Ramos (cell line): Measurements from ENCODE around the gene CHPF.

Experiments used
- in situ Hi-C: fragments of 300-500 bp; cut with MboI; formaldehyde crosslinking; loops from one replicate; pipeline ENCODE4 v1.14.3; 2022; ENCODE audit warnings: low sequenced_read_pairs; ENCODE audit not compliant: unreplicated experiment

CHPF gene

GRCh38 chr2:219569635-219570034 is 26.0 kb upstream of the CHPF start:
- in situ Hi-C loops, result no loop called here

- in situ Hi-C loops, result no loop called here
Measured at GRCh38 chr2:219569041-219569440, 25.4 kb upstream of the CHPF start.

GRCh38 chr2:219567791-219568361 is 24.3 kb upstream of the CHPF start:
- in situ Hi-C loops, result no loop called here

GRCh38 chr2:219567131-219567530 is 23.5 kb upstream of the CHPF start:
- in situ Hi-C loops, result no loop called here

GRCh38 chr2:219566640-219567039 is 23.0 kb upstream of the CHPF start:
- in situ Hi-C loops, result no loop called here

- in situ Hi-C loops, result no loop called here
Measured at GRCh38 chr2:219565130-219566080, 21.8 kb upstream of the CHPF start.

- in situ Hi-C loops, result no loop called here
Measured at GRCh38 chr2:219563271-219563928, 19.8 kb upstream of the CHPF start.

- in situ Hi-C loops, result no loop called here
Measured at GRCh38 chr2:219562049-219563020, 18.7 kb upstream of the CHPF start.

GRCh38 chr2:219561179-219562048 is 17.8 kb upstream of the CHPF start:
- in situ Hi-C loops, result no loop called here

- in situ Hi-C loops, result no loop called here
Measured at GRCh38 chr2:219560893-219561178, 17.2 kb upstream of the CHPF start.

GRCh38 chr2:219560037-219560892 is 16.7 kb upstream of the CHPF start:
- in situ Hi-C loops, result no loop called here

- in situ Hi-C loops, result no loop called here
Measured at GRCh38 chr2:219559156-219559915, 15.7 kb upstream of the CHPF start.

GRCh38 chr2:219557791-219558785 is 14.5 kb upstream of the CHPF start:
- in situ Hi-C loops, result no loop called here

GRCh38 chr2:219557320-219557719 is 13.7 kb upstream of the CHPF start:
- in situ Hi-C loops, result no loop called here

- in situ Hi-C loops, result no loop called here
Measured at GRCh38 chr2:219556413-219556812, 12.8 kb upstream of the CHPF start.

- in situ Hi-C loops, result no loop called here
Measured at GRCh38 chr2:219555956-219556355, 12.3 kb upstream of the CHPF start.

- in situ Hi-C loops, result no loop called here
Measured at GRCh38 chr2:219554350-219554749, 10.7 kb upstream of the CHPF start.
